ENCODE measurements around the gene PVR.
"Not testable (repeated sequence)": the region's sequence is repeated elsewhere in the genome, so short reads cannot be mapped to it uniquely, and the experiment has no call there.

The PVR gene

GRCh38 chr19:44626048-44626624 is 17.6 kb upstream of the PVR start:
- TF ChIP-seq CTCF (IDR thresholded peaks at IDR 0.05; ENCODE audit: low read depth, low read length), result no peak
- peak; percentile 86 for DNase-seq (ENCODE audit: extremely low read depth, low read depth)

GRCh38 chr19:44627631-44628030 is 16.1 kb upstream of the PVR start:
- DNase-seq (ENCODE audit: extremely low read depth, low read depth), result no peak
- TF ChIP-seq CTCF (IDR thresholded peaks at IDR 0.05; ENCODE audit: low read depth, low read length), result no peak

GRCh38 chr19:44628793-44629192 is 14.9 kb upstream of the PVR start:
- no peak for TF ChIP-seq CTCF (IDR thresholded peaks at IDR 0.05; ENCODE audit: low read depth, low read length)
- no peak for DNase-seq (ENCODE audit: extremely low read depth, low read depth)

GRCh38 chr19:44631611-44632010 is 12.1 kb upstream of the PVR start:
- not testable (repeated sequence) for DNase-seq (ENCODE audit: extremely low read depth, low read depth)

- not testable (repeated sequence) for DNase-seq (ENCODE audit: extremely low read depth, low read depth)
These were observed 9.7 kb upstream of the PVR start for GRCh38 chr19:44634058-44634457.

- no peak for DNase-seq (ENCODE audit: extremely low read depth, low read depth)
- no peak for TF ChIP-seq CTCF (IDR thresholded peaks at IDR 0.05; ENCODE audit: low read depth, low read length)
These were observed 8.9 kb upstream of the PVR start for GRCh38 chr19:44634785-44635184.

- no peak; the same call in 1 of the 2 replicates for TF ChIP-seq CTCF (IDR thresholded peaks at IDR 0.05; ENCODE audit: low read depth, low read length)
- DNase-seq (ENCODE audit: extremely low read depth, low read depth), result no peak
These were observed 7.9 kb upstream of the PVR start for GRCh38 chr19:44635581-44636438.

- no peak for TF ChIP-seq CTCF (IDR thresholded peaks at IDR 0.05; ENCODE audit: low read depth, low read length)
- no peak for DNase-seq (ENCODE audit: extremely low read depth, low read depth)
These were observed 7.0 kb upstream of the PVR start for GRCh38 chr19:44636439-44637389.
